ENCODE results near the gene RIMKLB. TPM values are rescaled to one million over a fixed set of nuclear protein-coding genes. Genes with fewer than 3 reads are reported as not detected.
"Not testable (repeated sequence)": the region's sequence is repeated elsewhere in the genome, so short reads cannot be mapped to it uniquely, and the experiment has no call there.

The RIMKLB gene
- total and polyA plus RNA-seq, 2 experiments from 2014 or later, result 19.4 to 23.2 TPM

DNA sequence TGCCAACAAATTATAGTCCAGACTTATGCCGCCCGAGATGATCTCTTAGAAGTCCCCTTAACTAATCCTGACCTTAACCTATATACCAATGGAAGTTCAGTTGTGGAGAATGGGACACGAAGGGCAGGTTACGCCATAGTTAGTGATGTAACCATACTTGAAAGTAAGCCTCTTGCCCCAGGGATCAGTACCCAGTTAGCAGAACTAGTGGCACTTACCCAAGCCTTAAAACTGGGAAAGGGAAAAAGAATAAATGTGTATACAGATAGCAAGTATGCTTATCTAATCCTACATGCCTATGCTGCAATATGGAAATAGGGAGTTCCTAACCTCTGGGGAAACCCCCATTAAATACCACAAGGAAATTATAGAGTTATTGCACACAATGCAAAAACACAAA, 95.4 kb downstream of the RIMKLB start:
- in situ Hi-C loops (cut with MboI); H3K4me2 ChIP-seq (ENCODE audit: unreplicated experiment); H3K9ac ChIP-seq; H3K27me3 ChIP-seq (replicated peaks; ENCODE audit: insufficient read depth); H3K9me2 ChIP-seq (ENCODE audit: insufficient read depth); H3K9me3 ChIP-seq (ENCODE audit: low read depth); H3K36me3 ChIP-seq (ENCODE audit: low read depth); H3K27ac ChIP-seq; H4K20me1 ChIP-seq (ENCODE audit: insufficient read depth); H3K79me2 ChIP-seq (ENCODE audit: insufficient read depth); H2AFZ ChIP-seq; H3K4me1 ChIP-seq (ENCODE audit: insufficient read depth); H3K4me3 ChIP-seq; H3F3A ChIP-seq (ENCODE audit: insufficient read depth); DNase-seq: not testable (repeated sequence)
- 60 to 70% methylated on average over 4 of the region's 4 CpGs for WGBS, 2 experiments (ENCODE audit: low coverage in 1 of 2, low lambda C conversion rate in 2 of 2, missing lambda C conversion rate in 2 of 2)

- H2AFZ ChIP-seq; in situ Hi-C loops (cut with MboI); H4K20me1 ChIP-seq (ENCODE audit: insufficient read depth); H3K4me1 ChIP-seq (ENCODE audit: insufficient read depth); H3K9me3 ChIP-seq (ENCODE audit: low read depth); H3F3A ChIP-seq (ENCODE audit: insufficient read depth); H3K9ac ChIP-seq; H3K4me2 ChIP-seq (ENCODE audit: unreplicated experiment); H3K27me3 ChIP-seq (replicated peaks; ENCODE audit: insufficient read depth); H3K79me2 ChIP-seq (ENCODE audit: insufficient read depth); H3K27ac ChIP-seq; H3K4me3 ChIP-seq; H3K9me2 ChIP-seq (ENCODE audit: insufficient read depth); DNase-seq; H3K36me3 ChIP-seq (ENCODE audit: low read depth): not testable (repeated sequence)
- 87 to 88% methylated on average over 16 to 17 of the region's 21 CpGs for WGBS, 2 experiments (ENCODE audit: low coverage in 1 of 2, low lambda C conversion rate in 2 of 2, missing lambda C conversion rate in 2 of 2)
Observed at GRCh38 chr12:8794611-8795010, 96.8 kb downstream of the RIMKLB start.

DNA sequence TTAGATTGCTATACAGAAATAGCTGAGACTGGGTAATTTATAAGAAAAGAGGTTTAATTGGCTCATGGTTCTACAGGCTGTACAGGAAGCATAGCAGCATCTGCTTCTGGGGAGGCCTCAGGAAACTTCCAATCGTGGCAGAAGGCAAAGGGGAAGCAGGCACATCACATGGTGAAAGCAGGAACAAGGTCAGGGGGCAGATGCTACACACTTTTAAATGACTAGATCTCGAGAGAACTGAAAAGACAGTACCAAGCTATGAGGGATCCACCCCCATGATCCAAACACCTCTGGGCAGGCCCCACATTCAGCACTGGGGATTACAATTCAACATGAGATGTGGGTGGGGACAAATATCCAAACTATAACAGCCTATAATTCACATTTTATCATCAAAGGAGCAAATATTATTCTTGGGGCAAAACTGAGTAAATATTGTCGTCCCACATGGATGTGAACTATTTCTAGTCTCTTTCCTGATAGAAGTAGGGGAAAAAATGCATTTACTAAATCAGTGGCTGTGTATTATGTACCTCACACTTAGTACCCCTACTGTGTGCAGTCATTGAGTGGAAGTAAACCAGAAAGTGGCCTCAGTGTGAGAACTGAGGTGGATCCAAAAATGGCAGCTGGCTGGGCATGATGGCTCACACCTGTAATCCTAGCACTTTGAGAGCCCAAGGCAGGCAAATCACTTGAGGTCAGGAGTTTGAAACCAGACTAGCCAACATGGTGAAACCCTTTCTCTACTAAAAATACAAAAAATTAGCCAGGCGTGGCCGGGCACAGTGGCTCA, 99.2 kb downstream of the RIMKLB start:
- 38 to 49% methylated on average over 5 of the region's 5 CpGs for WGBS, 2 experiments (ENCODE audit: low coverage in 1 of 2, low lambda C conversion rate in 2 of 2, missing lambda C conversion rate in 2 of 2)
- in situ Hi-C loops (cut with MboI), result no loop called here
- H3K9ac ChIP-seq, result no peak overlapping the region

GRCh38 chr12:8801213-8801612, 103.4 kb downstream of the RIMKLB start:
- H2AFZ ChIP-seq; H4K20me1 ChIP-seq (ENCODE audit: insufficient read depth); DNase-seq; H3K4me3 ChIP-seq; H3K4me2 ChIP-seq (ENCODE audit: unreplicated experiment); H3K79me2 ChIP-seq (ENCODE audit: insufficient read depth); H3K4me1 ChIP-seq (ENCODE audit: insufficient read depth); in situ Hi-C loops (cut with MboI); H3K9ac ChIP-seq; H3K36me3 ChIP-seq (ENCODE audit: low read depth); H3K9me3 ChIP-seq (ENCODE audit: low read depth); H3K27me3 ChIP-seq (replicated peaks; ENCODE audit: insufficient read depth); H3F3A ChIP-seq (ENCODE audit: insufficient read depth); H3K27ac ChIP-seq; H3K9me2 ChIP-seq (ENCODE audit: insufficient read depth): not testable (repeated sequence)
- WGBS, 2 experiments (ENCODE audit: low coverage in 1 of 2, low lambda C conversion rate in 2 of 2, missing lambda C conversion rate in 2 of 2), result 56 to 66% methylated on average over 3 of the region's 3 CpGs

More for the DNA sequence above, 99.2 kb downstream of the RIMKLB start:
- no peaks in the 10 kb centered on the region for H3F3A ChIP-seq (ENCODE audit: insufficient read depth)
- no peaks in the 10 kb centered on the region for H3K9me3 ChIP-seq (ENCODE audit: low read depth)
- DNase-seq, result no peak
- TF ChIP-seq EZH2 (IDR thresholded peaks at IDR 0.05; ENCODE audit: insufficient read depth, poor library complexity, severe bottlenecking), result no peak
- no peak for TF ChIP-seq EZH2phosphoT487 (IDR thresholded peaks at IDR 0.05; ENCODE audit: insufficient read depth, low read depth)
- H3K4me2 ChIP-seq (ENCODE audit: unreplicated experiment), result no peak overlapping the region
- H3K4me1 ChIP-seq (ENCODE audit: insufficient read depth), result no peaks in the 10 kb centered on the region
- no peak overlapping the region for H3K4me3 ChIP-seq
- H3K79me2 ChIP-seq (ENCODE audit: insufficient read depth), result no peaks in the 10 kb centered on the region
- H2AFZ ChIP-seq, result no peak overlapping the region
- no peaks in the 10 kb centered on the region for H3K36me3 ChIP-seq (ENCODE audit: low read depth)
- no peaks in the 10 kb centered on the region for H3K9me2 ChIP-seq (ENCODE audit: insufficient read depth)
- H3K27me3 ChIP-seq (replicated peaks; ENCODE audit: insufficient read depth), result no peaks in the 10 kb centered on the region
- H3K27ac ChIP-seq, result no peak overlapping the region
- no peaks in the 10 kb centered on the region for H4K20me1 ChIP-seq (ENCODE audit: insufficient read depth)

DNA sequence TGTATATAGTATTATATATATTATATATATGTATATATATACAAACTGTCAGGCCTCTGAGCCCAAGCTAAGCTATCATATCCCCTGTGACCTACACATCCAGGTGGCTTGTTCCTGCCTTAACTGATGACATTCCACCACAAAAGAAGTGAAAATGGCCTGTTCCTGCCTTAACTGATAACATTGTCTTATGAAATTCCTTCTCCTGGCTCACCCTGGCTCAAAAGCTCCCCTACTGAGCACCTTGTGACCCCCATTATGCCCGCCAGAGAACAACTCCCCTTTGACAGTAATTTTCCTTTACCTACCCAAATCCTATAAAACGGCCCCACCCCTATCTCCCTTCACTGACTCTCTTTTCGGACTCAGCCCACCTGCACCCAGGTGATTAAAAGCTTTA, 107.0 kb downstream of the RIMKLB start:
- H3K36me3 ChIP-seq (ENCODE audit: low read depth); H2AFZ ChIP-seq; H3K27me3 ChIP-seq (replicated peaks; ENCODE audit: insufficient read depth); H3K9ac ChIP-seq; H3K9me3 ChIP-seq (ENCODE audit: low read depth); H3K9me2 ChIP-seq (ENCODE audit: insufficient read depth); DNase-seq; H3K4me1 ChIP-seq (ENCODE audit: insufficient read depth); H3K4me3 ChIP-seq; H4K20me1 ChIP-seq (ENCODE audit: insufficient read depth); H3F3A ChIP-seq (ENCODE audit: insufficient read depth); H3K4me2 ChIP-seq (ENCODE audit: unreplicated experiment); H3K27ac ChIP-seq; in situ Hi-C loops (cut with MboI); H3K79me2 ChIP-seq (ENCODE audit: insufficient read depth): not testable (repeated sequence)
- WGBS, 2 experiments (ENCODE audit: low coverage in 1 of 2, low lambda C conversion rate in 2 of 2, missing lambda C conversion rate in 2 of 2), result 48 to 51% methylated on average over 3 of the region's 3 CpGs

DNA sequence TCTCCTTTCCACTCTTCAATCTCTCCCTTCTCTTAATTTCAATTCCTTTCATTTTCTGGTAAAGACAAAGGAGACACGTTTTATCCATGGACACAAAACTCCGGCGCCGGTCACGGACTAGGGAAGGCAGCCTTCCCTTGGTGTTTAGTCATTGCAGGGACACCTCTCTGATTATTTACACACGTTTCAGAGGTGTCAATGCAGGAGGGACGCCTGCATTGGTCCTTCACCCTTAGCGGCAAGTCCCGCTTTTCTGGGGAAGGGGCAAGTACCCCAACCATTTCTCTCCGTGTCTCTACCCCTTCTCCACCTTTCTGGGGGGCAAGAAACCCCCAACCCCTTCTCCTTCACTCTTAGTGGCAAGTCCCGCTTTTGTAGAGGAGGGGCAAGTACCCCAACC, 107.7 kb downstream of the RIMKLB start:
- H3K9me2 ChIP-seq (ENCODE audit: insufficient read depth); in situ Hi-C loops (cut with MboI); H3K27ac ChIP-seq; H3F3A ChIP-seq (ENCODE audit: insufficient read depth); H3K36me3 ChIP-seq (ENCODE audit: low read depth); H2AFZ ChIP-seq; H3K27me3 ChIP-seq (replicated peaks; ENCODE audit: insufficient read depth); H3K4me1 ChIP-seq (ENCODE audit: insufficient read depth); H3K79me2 ChIP-seq (ENCODE audit: insufficient read depth); H3K4me3 ChIP-seq; DNase-seq; H4K20me1 ChIP-seq (ENCODE audit: insufficient read depth); H3K9ac ChIP-seq; H3K9me3 ChIP-seq (ENCODE audit: low read depth); H3K4me2 ChIP-seq (ENCODE audit: unreplicated experiment): not testable (repeated sequence)
- 64 to 67% methylated on average over 11 of the region's 11 CpGs for WGBS, 2 experiments (ENCODE audit: low coverage in 1 of 2, low lambda C conversion rate in 2 of 2, missing lambda C conversion rate in 2 of 2)

DNA sequence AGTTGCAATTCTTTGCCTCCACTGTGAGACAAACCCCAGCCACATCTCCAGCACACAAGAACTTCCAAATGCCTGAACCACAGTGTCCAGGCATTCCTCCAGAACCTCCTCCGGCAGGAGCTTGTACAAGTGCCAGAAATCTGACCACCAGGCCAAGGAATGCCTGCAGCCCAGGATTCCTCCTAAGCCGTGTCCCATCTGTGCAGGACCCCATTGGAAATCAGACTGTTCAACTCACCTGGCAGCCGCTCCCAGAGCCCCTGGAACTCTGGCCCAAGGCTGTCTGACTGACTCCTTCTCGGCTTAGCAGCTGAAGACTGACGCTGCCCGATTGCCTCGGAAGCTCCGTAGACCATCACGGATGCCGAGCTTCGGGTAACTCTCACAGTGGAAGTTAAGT, 109.3 kb downstream of the RIMKLB start:
- DNase-seq; H3K9ac ChIP-seq; H3F3A ChIP-seq (ENCODE audit: insufficient read depth); H3K4me2 ChIP-seq (ENCODE audit: unreplicated experiment); H3K9me2 ChIP-seq (ENCODE audit: insufficient read depth); H3K4me3 ChIP-seq; H3K79me2 ChIP-seq (ENCODE audit: insufficient read depth); H3K9me3 ChIP-seq (ENCODE audit: low read depth); H2AFZ ChIP-seq; H4K20me1 ChIP-seq (ENCODE audit: insufficient read depth); H3K36me3 ChIP-seq (ENCODE audit: low read depth); in situ Hi-C loops (cut with MboI); H3K27me3 ChIP-seq (replicated peaks; ENCODE audit: insufficient read depth); H3K4me1 ChIP-seq (ENCODE audit: insufficient read depth); H3K27ac ChIP-seq: not testable (repeated sequence)
- WGBS, 2 experiments (ENCODE audit: low coverage in 1 of 2, low lambda C conversion rate in 2 of 2, missing lambda C conversion rate in 2 of 2), result 73 to 74% methylated on average over 11 of the region's 11 CpGs
